Measurements from ENCODE around the gene KRTAP4-1.
"Not testable (repeated sequence)": the region's sequence is repeated elsewhere in the genome, so short reads cannot be mapped to it uniquely, and the experiment has no call there.

- not testable (repeated sequence) for TF ChIP-seq CTCF (IDR thresholded peaks at IDR 0.05; ENCODE audit: poor library complexity); EZH2 (IDR thresholded peaks at IDR 0.05; ENCODE audit: borderline replicate concordance); EZH2phosphoT487 (IDR thresholded peaks at IDR 0.05; ENCODE audit: low read depth, severe bottlenecking, unreplicated experiment)
These were observed 5.2 kb upstream of the KRTAP4-1 start, which contains the start of gene KRTAP9-1 for GRCh38 chr17:41189837-41190318.
